ENCODE results near the gene ANTXRL. TPM values are rescaled to one million over a fixed set of nuclear protein-coding genes. Genes with fewer than 3 reads are reported as not detected.
"Not testable (repeated sequence)": the region's sequence is repeated elsewhere in the genome, so short reads cannot be mapped to it uniquely, and the experiment has no call there.

ANTXRL gene
- total RNA-seq, 1 experiment from 2014 or later, result not detected

GRCh38 chr10:46314071-46314470, 27.3 kb downstream of the ANTXRL start:
- intact Hi-C loops (cut with micrococcal nuclease; ENCODE audit: unreplicated experiment), result no loop called here
- CTCF ChIA-PET, result interaction anchor here (0.9 kb wide), 1 partner anchor 11 kb away, joined by 4 read pairs; no protein-coding TSS in a partner anchor
- H3K9me3 Mint-ChIP-seq (ENCODE audit: low read depth, unreplicated experiment), result no peaks in the 10 kb centered on the region
- H3K36me3 Mint-ChIP-seq (ENCODE audit: insufficient read depth, unreplicated experiment), result peaks cover 13% of the 10 kb centered on the region
- no peak overlapping the region for H3K27ac Mint-ChIP-seq (ENCODE audit: unreplicated experiment)
- peaks cover 7% of the 10 kb centered on the region for H3K27me3 Mint-ChIP-seq (ENCODE audit: unreplicated experiment)
- H3K4me1 Mint-ChIP-seq (ENCODE audit: low read depth, unreplicated experiment), result peaks cover 39% of the 10 kb centered on the region
- TF ChIP-seq CTCF (IDR thresholded peaks at IDR 0.05; ENCODE audit: unreplicated experiment), result no peak
- no peak for DNase-seq
- BruUV-seq (replicated peaks), result no TSS peak
- no peak overlapping the region for H3K4me3 Mint-ChIP-seq (ENCODE audit: low read depth, unreplicated experiment)

- H3K27ac Mint-ChIP-seq (ENCODE audit: unreplicated experiment), result peak overlapping the region; percentile 60
- BruUV-seq (replicated peaks); intact Hi-C loops (cut with micrococcal nuclease; ENCODE audit: unreplicated experiment); H3K9me3 Mint-ChIP-seq (ENCODE audit: low read depth, unreplicated experiment); H3K27me3 Mint-ChIP-seq (ENCODE audit: unreplicated experiment): not testable (repeated sequence)
- CTCF ChIA-PET, result interaction anchor here (0.9 kb wide), 2 partner anchors 10 to 86 kb away, joined by 4 to 5 read pairs; no protein-coding TSS in a partner anchor
- peaks cover 13% of the 10 kb centered on the region for H3K36me3 Mint-ChIP-seq (ENCODE audit: insufficient read depth, unreplicated experiment)
- H3K4me1 Mint-ChIP-seq (ENCODE audit: low read depth, unreplicated experiment), result peaks cover 39% of the 10 kb centered on the region
- peak; percentile 90 for DNase-seq
- peak overlapping the region; percentile 0 for H3K4me3 Mint-ChIP-seq (ENCODE audit: low read depth, unreplicated experiment)
Measured at GRCh38 chr10:46315071-46315860, 28.5 kb downstream of the ANTXRL start.

- no peak overlapping the region for H3K4me3 Mint-ChIP-seq (ENCODE audit: low read depth, unreplicated experiment)
- BruUV-seq (replicated peaks), result no TSS peak
- no peak overlapping the region for H3K27ac Mint-ChIP-seq (ENCODE audit: unreplicated experiment)
- intact Hi-C loops (cut with micrococcal nuclease; ENCODE audit: unreplicated experiment), result no loop called here
- H3K9me3 Mint-ChIP-seq (ENCODE audit: low read depth, unreplicated experiment), result no peaks in the 10 kb centered on the region
- DNase-seq, result no peak
- H3K4me1 Mint-ChIP-seq (ENCODE audit: low read depth, unreplicated experiment), result peaks cover 27% of the 10 kb centered on the region
- peaks cover 13% of the 10 kb centered on the region for H3K36me3 Mint-ChIP-seq (ENCODE audit: insufficient read depth, unreplicated experiment)
- H3K27me3 Mint-ChIP-seq (ENCODE audit: unreplicated experiment), result no peaks in the 10 kb centered on the region
- no peak for TF ChIP-seq CTCF (IDR thresholded peaks at IDR 0.05; ENCODE audit: unreplicated experiment)
- CTCF ChIA-PET, result no interaction called here
Measured at GRCh38 chr10:46317370-46317769, 30.6 kb downstream of the ANTXRL start.

GRCh38 chr10:46317889-46318288, 31.1 kb downstream of the ANTXRL start:
- intact Hi-C loops (cut with micrococcal nuclease; ENCODE audit: unreplicated experiment), result no loop called here
- Mint-ChIP-seq H3K27me3 (ENCODE audit: unreplicated experiment) (no peaks in the 10 kb centered on the region), H3K36me3 (ENCODE audit: insufficient read depth, unreplicated experiment) (peaks cover 13% of the 10 kb centered on the region), H3K4me3 (ENCODE audit: low read depth, unreplicated experiment) (no peak overlapping the region), H3K9me3 (ENCODE audit: low read depth, unreplicated experiment) (no peaks in the 10 kb centered on the region), H3K4me1 (ENCODE audit: low read depth, unreplicated experiment) (peaks cover 22% of the 10 kb centered on the region), H3K27ac (ENCODE audit: unreplicated experiment) (no peak overlapping the region)
- no peak for DNase-seq
- BruUV-seq (replicated peaks), result no TSS peak
- CTCF ChIA-PET, result no interaction called here
- TF ChIP-seq CTCF (IDR thresholded peaks at IDR 0.05; ENCODE audit: unreplicated experiment), result no peak

GRCh38 chr10:46318799-46319198, 32.0 kb downstream of the ANTXRL start:
- CTCF ChIA-PET, result interaction anchor here (1.2 kb wide), 1 partner anchor 34 kb away, joined by 4 read pairs; no protein-coding TSS in a partner anchor
- DNase-seq, result no peak
- no peak overlapping the region for H3K4me3 Mint-ChIP-seq (ENCODE audit: low read depth, unreplicated experiment)
- no TSS peak for BruUV-seq (replicated peaks)
- peaks cover 19% of the 10 kb centered on the region for H3K4me1 Mint-ChIP-seq (ENCODE audit: low read depth, unreplicated experiment)
- no peaks in the 10 kb centered on the region for H3K9me3 Mint-ChIP-seq (ENCODE audit: low read depth, unreplicated experiment)
- H3K36me3 Mint-ChIP-seq (ENCODE audit: insufficient read depth, unreplicated experiment), result peaks cover 13% of the 10 kb centered on the region
- intact Hi-C loops (cut with micrococcal nuclease; ENCODE audit: unreplicated experiment), result no loop called here
- no peak overlapping the region for H3K27ac Mint-ChIP-seq (ENCODE audit: unreplicated experiment)
- no peaks in the 10 kb centered on the region for H3K27me3 Mint-ChIP-seq (ENCODE audit: unreplicated experiment)
- TF ChIP-seq CTCF (IDR thresholded peaks at IDR 0.05; ENCODE audit: unreplicated experiment), result no peak
